Esophagus squamous epithelium (tissue), 4 donors: ENCODE data around the gene EML1.

Source experiments
- CTCF ChIP-seq, 6 experiments: fragments of 450-650 bp in 4 of 6; fragments of 200-600 bp in 2 of 6; sonication (generic) in 2 of 6; IDR thresholded peaks; one replicate each; pipeline ENCODE4 v1.5.1; 2016 to 2019; ENCODE audit warnings: antibody characterized with exemption in 6 of 6, mild to moderate bottlenecking in 4 of 6, moderate library complexity in 4 of 6
- POLR2A ChIP-seq, 4 donors: fragments of 450-650 bp; IDR thresholded peaks; one replicate each; pipeline ENCODE4 v1.6.1; 2017; ENCODE audit warnings: antibody characterized with exemption in 4 of 4, mild to moderate bottlenecking in 4 of 4, moderate library complexity in 3 of 4

- no peak for TF ChIP-seq CTCF (IDR thresholded peaks at IDR 0.05)
- no peak for TF ChIP-seq POLR2A (IDR thresholded peaks at IDR 0.05)
Observed at GRCh38 chr14:99831903-99832685, 38.9 kb downstream of the EML1 start.
